Measurements from ENCODE around the gene AMFR.

AMFR gene

DNA sequence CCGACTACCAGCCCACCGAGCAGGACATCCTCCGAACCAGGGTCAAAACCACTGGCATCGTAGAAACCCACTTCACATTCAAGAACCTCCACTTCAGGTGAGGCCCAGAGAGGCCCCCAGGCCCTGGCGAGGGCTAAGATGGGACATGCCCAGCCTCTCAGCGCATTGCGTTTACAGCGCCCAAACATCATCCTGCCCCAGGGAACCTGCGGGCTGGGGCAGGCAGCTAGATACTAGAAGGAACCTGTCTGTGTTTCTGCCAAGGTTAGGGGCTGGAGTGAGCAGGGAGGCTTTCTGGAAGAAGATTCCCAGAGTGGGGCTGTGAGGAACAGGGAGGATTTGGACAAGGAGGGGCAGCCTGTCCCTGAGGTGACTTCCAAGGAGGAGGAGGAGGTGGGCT is 90.6 kb downstream of the AMFR start:
- Histone ChIP-seq H3K79me2 (ENCODE audit: insufficient read depth, low read length) (no peaks in the 10 kb centered on the region), H3K27ac (ENCODE audit: low read depth, low read length, poor library complexity, severe bottlenecking) (no peak overlapping the region), H3K9me2 (ENCODE audit: low read depth, low read length) (no peaks in the 10 kb centered on the region), H2AFZ (ENCODE audit: low read length) (no peak overlapping the region), H3K9me3 (ENCODE audit: low read length) (no peaks in the 10 kb centered on the region), H3K4me1 (ENCODE audit: insufficient read depth, low read length, severe bottlenecking) (peaks cover 19% of the 10 kb centered on the region), H3K4me3 (ENCODE audit: low read depth, low read length, poor library complexity, severe bottlenecking) (no peak overlapping the region), H3F3A (ENCODE audit: insufficient read depth, low read length) (no peaks in the 10 kb centered on the region), H3K36me3 (ENCODE audit: insufficient read depth, low read length) (no peaks in the 10 kb centered on the region), H3K9ac (ENCODE audit: low read length) (no peak overlapping the region), H3K4me2 (ENCODE audit: low read length) (no peak overlapping the region), H3K27me3 (ENCODE audit: insufficient read depth, low read length) (no peaks in the 10 kb centered on the region; the same call in 1 of the 2 replicates), H4K20me1 (ENCODE audit: insufficient read depth, low read length) (no peaks in the 10 kb centered on the region)
- no peak for TF ChIP-seq EZH2 (IDR thresholded peaks at IDR 0.05; ENCODE audit: borderline replicate concordance, low read length)
- TF ChIP-seq, protein P1, sequence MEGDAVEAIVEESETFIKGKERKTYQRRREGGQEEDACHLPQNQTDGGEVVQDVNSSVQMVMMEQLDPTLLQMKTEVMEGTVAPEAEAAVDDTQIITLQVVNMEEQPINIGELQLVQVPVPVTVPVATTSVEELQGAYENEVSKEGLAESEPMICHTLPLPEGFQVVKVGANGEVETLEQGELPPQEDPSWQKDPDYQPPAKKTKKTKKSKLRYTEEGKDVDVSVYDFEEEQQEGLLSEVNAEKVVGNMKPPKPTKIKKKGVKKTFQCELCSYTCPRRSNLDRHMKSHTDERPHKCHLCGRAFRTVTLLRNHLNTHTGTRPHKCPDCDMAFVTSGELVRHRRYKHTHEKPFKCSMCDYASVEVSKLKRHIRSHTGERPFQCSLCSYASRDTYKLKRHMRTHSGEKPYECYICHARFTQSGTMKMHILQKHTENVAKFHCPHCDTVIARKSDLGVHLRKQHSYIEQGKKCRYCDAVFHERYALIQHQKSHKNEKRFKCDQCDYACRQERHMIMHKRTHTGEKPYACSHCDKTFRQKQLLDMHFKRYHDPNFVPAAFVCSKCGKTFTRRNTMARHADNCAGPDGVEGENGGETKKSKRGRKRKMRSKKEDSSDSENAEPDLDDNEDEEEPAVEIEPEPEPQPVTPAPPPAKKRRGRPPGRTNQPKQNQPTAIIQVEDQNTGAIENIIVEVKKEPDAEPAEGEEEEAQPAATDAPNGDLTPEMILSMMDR (IDR thresholded peaks at IDR 0.05; ENCODE audit: low read length), result no peak

GRCh38 chr16:56332464-56333079 is 92.8 kb downstream of the AMFR start:
- no peak overlapping the region for H3K4me3 ChIP-seq (ENCODE audit: low read depth, low read length, poor library complexity, severe bottlenecking)
- no peak overlapping the region for H3K4me2 ChIP-seq (ENCODE audit: low read length)
- H3K36me3 ChIP-seq (ENCODE audit: insufficient read depth, low read length), result no peaks in the 10 kb centered on the region
- no peaks in the 10 kb centered on the region for H4K20me1 ChIP-seq (ENCODE audit: insufficient read depth, low read length)
- no peaks in the 10 kb centered on the region for H3K9me2 ChIP-seq (ENCODE audit: low read depth, low read length)
- H3K9ac ChIP-seq (ENCODE audit: low read length), result no peak overlapping the region
- H3K4me1 ChIP-seq (ENCODE audit: insufficient read depth, low read length, severe bottlenecking), result peaks cover 11% of the 10 kb centered on the region
- TF ChIP-seq, protein P1 (IDR thresholded peaks at IDR 0.05; ENCODE audit: low read length), result no peak; the same call in 1 of the 2 replicates
- no peak for TF ChIP-seq EZH2 (IDR thresholded peaks at IDR 0.05; ENCODE audit: borderline replicate concordance, low read length)
- no peaks in the 10 kb centered on the region for H3K9me3 ChIP-seq (ENCODE audit: low read length)
- H3K27ac ChIP-seq (ENCODE audit: low read depth, low read length, poor library complexity, severe bottlenecking), result no peak overlapping the region
- no peaks in the 10 kb centered on the region for H3F3A ChIP-seq (ENCODE audit: insufficient read depth, low read length)
- H3K27me3 ChIP-seq (ENCODE audit: insufficient read depth, low read length), result no peaks in the 10 kb centered on the region; the same call in 1 of the 2 replicates
- H2AFZ ChIP-seq (ENCODE audit: low read length), result no peak overlapping the region
- no peaks in the 10 kb centered on the region for H3K79me2 ChIP-seq (ENCODE audit: insufficient read depth, low read length)

DNA sequence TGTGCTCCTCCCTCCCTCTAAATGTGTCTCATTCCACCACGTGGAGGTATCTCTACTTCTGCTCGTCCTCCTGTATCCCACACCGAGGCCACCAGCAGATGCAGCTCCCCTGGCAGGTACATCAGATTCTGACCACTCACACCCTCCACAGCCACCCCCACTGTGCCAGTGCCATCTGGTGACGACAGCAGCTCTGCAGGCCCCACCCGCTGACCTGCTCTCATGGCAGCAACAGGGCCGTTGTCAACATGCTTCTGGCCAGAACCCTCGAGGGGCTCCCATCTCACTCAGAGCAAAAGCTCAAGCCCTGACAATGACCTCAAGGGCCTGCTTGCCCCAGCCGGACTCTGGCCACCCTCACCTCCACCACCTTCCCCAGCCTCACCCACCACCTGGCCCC is 93.4 kb downstream of the AMFR start:
- no peaks in the 10 kb centered on the region for H3K9me2 ChIP-seq (ENCODE audit: low read depth, low read length)
- no peak overlapping the region for H2AFZ ChIP-seq (ENCODE audit: low read length)
- no peak overlapping the region for H3K4me2 ChIP-seq (ENCODE audit: low read length)
- TF ChIP-seq, protein P1 (IDR thresholded peaks at IDR 0.05; ENCODE audit: low read length), result no peak
- no peak for TF ChIP-seq EZH2 (IDR thresholded peaks at IDR 0.05; ENCODE audit: borderline replicate concordance, low read length)
- H3K36me3 ChIP-seq (ENCODE audit: insufficient read depth, low read length), result no peaks in the 10 kb centered on the region
- H4K20me1 ChIP-seq (ENCODE audit: insufficient read depth, low read length), result no peaks in the 10 kb centered on the region
- H3K27ac ChIP-seq (ENCODE audit: low read depth, low read length, poor library complexity, severe bottlenecking), result no peak overlapping the region
- H3K4me3 ChIP-seq (ENCODE audit: low read depth, low read length, poor library complexity, severe bottlenecking), result no peak overlapping the region
- H3K4me1 ChIP-seq (ENCODE audit: insufficient read depth, low read length, severe bottlenecking), result peaks cover 5% of the 10 kb centered on the region
- no peak overlapping the region for H3K9ac ChIP-seq (ENCODE audit: low read length)
- no peaks in the 10 kb centered on the region for H3F3A ChIP-seq (ENCODE audit: insufficient read depth, low read length)
- no peaks in the 10 kb centered on the region for H3K79me2 ChIP-seq (ENCODE audit: insufficient read depth, low read length)
- no peaks in the 10 kb centered on the region; the same call in 1 of the 2 replicates for H3K27me3 ChIP-seq (ENCODE audit: insufficient read depth, low read length)
- no peaks in the 10 kb centered on the region for H3K9me3 ChIP-seq (ENCODE audit: low read length)
